ENCODE data around the gene NMRK1.
A peak's percentile ranks its signal among the peaks of the same experiment; 100 is the strongest.

The NMRK1 gene

GRCh38 chr9:75102177-75102790 lies 14.3 kb upstream of the NMRK1 start:
- no peak for DNase-seq (ENCODE audit: low spot score)
- TF ChIP-seq CTCF (IDR thresholded peaks at IDR 0.05; ENCODE audit: extremely low read depth, missing control alignments) = no peak

- DNase-seq (ENCODE audit: low spot score) = no peak
- TF ChIP-seq CTCF (IDR thresholded peaks at IDR 0.05; ENCODE audit: extremely low read depth, missing control alignments) = no peak
Observed at GRCh38 chr9:75101004-75101588, 13.1 kb upstream of the NMRK1 start.

- DNase-seq (ENCODE audit: low spot score) = no peak
- TF ChIP-seq CTCF (IDR thresholded peaks at IDR 0.05; ENCODE audit: extremely low read depth, missing control alignments) = no peak
Observed at GRCh38 chr9:75096796-75097195, 8.8 kb upstream of the NMRK1 start.

GRCh38 chr9:75092766-75093165 lies 4.8 kb upstream of the NMRK1 start:
- DNase-seq (ENCODE audit: low spot score) = no peak
- TF ChIP-seq CTCF (IDR thresholded peaks at IDR 0.05; ENCODE audit: extremely low read depth, missing control alignments) = no peak

- no peak for TF ChIP-seq CTCF (IDR thresholded peaks at IDR 0.05; ENCODE audit: extremely low read depth, missing control alignments)
- DNase-seq (ENCODE audit: low spot score) = no peak
Observed at GRCh38 chr9:75090579-75090978, 2.6 kb upstream of the NMRK1 start.

GRCh38 chr9:75089373-75089766 lies 1.4 kb upstream of the NMRK1 start:
- no peak for DNase-seq (ENCODE audit: low spot score)
- TF ChIP-seq CTCF (IDR thresholded peaks at IDR 0.05; ENCODE audit: extremely low read depth, missing control alignments) = no peak

- peak; percentile 66 for DNase-seq (ENCODE audit: low spot score)
- TF ChIP-seq CTCF (IDR thresholded peaks at IDR 0.05; ENCODE audit: extremely low read depth, missing control alignments) = no peak
Observed at GRCh38 chr9:75088646-75089372, 854 bp upstream of the NMRK1 start.

Measured in GM20000 (cell line).